Immature natural killer cell (primary cell): ENCODE results near the gene GULP1. TPM values are rescaled to one million over a fixed set of nuclear protein-coding genes. Genes with fewer than 3 reads are reported as not detected.

Experiments used
- DNase-seq, 3 donors: peaks; one replicate each; pipeline ENCODE4 v3.0.0; 2022; ENCODE audit warnings: mixed read lengths in 1 of 3
- H3K27ac Mint-ChIP-seq, 6 donors: one replicate each; pipeline ENCODE4 v1.8.0; 2020; ENCODE audit warnings: mixed read lengths in 6 of 6, mild to moderate bottlenecking in 5 of 6, inconsistent platforms in 4 of 6, moderate library complexity in 3 of 6
- H3K27me3 Mint-ChIP-seq, 3 donors: one replicate each; pipeline ENCODE4 v1.8.0; 2020 to 2021; ENCODE audit warnings: low read depth in 3 of 3, mild to moderate bottlenecking in 3 of 3, mixed read lengths in 3 of 3, moderate library complexity in 3 of 3, inconsistent platforms in 1 of 3
- H3K36me3 Mint-ChIP-seq, 3 donors: one replicate each; pipeline ENCODE4 v1.8.0; 2020; ENCODE audit warnings: mixed read lengths in 3 of 3, inconsistent platforms in 2 of 3, mild to moderate bottlenecking in 2 of 3
- H3K4me1 Mint-ChIP-seq, 2 donors: one replicate each; pipeline ENCODE4 v1.8.0; 2020; ENCODE audit warnings: inconsistent platforms in 2 of 2, mild to moderate bottlenecking in 2 of 2, mixed read lengths in 2 of 2, moderate library complexity in 1 of 2
- H3K4me3 Mint-ChIP-seq, 5 donors: one replicate each; pipeline ENCODE4 v1.8.0; 2020; ENCODE audit warnings: mild to moderate bottlenecking in 5 of 5, mixed read lengths in 5 of 5, inconsistent platforms in 3 of 5, moderate library complexity in 3 of 5
- H3K9me3 Mint-ChIP-seq, 6 donors: one replicate each; pipeline ENCODE4 v1.8.0; 2020; ENCODE audit warnings: mild to moderate bottlenecking in 6 of 6, mixed read lengths in 6 of 6, inconsistent platforms in 4 of 6, moderate library complexity in 3 of 6
- polyA plus RNA-seq, 3 donors: library from polyadenylated mRNA; unstranded; fragments of 300-500 nt; fragmentation: Illumina TruSeq; gene quantifications; one replicate each; pipeline ENCODE4 v1.2.3, GENCODE V29; 2021

Gene GULP1
- polyA plus RNA-seq, 3 donors from 2014 or later, result not detected

GRCh38 chr2:188515918-188516317 lies 224.2 kb downstream of the GULP1 start:
- Mint-ChIP-seq H3K4me1 (no peaks in the 10 kb centered on the region), H3K9me3 (peaks cover 0 to 13% (median 5%) of the 10 kb centered on the region in 6 donors), H3K36me3 (no peaks in the 10 kb centered on the region), H3K4me3 (no peak overlapping the region), H3K27ac (no peak overlapping the region), H3K27me3 (no peaks in the 10 kb centered on the region)
- DNase-seq, result no peak

- Mint-ChIP-seq H3K4me1 (no peaks in the 10 kb centered on the region), H3K4me3 (no peak overlapping the region), H3K27ac (no peak overlapping the region), H3K9me3 (peaks cover 0 to 16% (median 5%) of the 10 kb centered on the region in 6 donors), H3K36me3 (no peaks in the 10 kb centered on the region), H3K27me3 (no peaks in the 10 kb centered on the region)
- no peak for DNase-seq
Measured at GRCh38 chr2:188517549-188518215, 226.0 kb downstream of the GULP1 start.

- Mint-ChIP-seq H3K4me1 (no peaks in the 10 kb centered on the region), H3K27ac (no peak overlapping the region), H3K9me3 (peaks cover 0 to 16% (median 5%) of the 10 kb centered on the region in 6 donors), H3K4me3 (no peak overlapping the region), H3K36me3 (no peaks in the 10 kb centered on the region), H3K27me3 (no peaks in the 10 kb centered on the region)
- no peak for DNase-seq
Measured at GRCh38 chr2:188518381-188518780, 226.7 kb downstream of the GULP1 start.

- DNase-seq, result no peak
- Mint-ChIP-seq H3K27me3 (no peaks in the 10 kb centered on the region), H3K27ac (no peak overlapping the region), H3K36me3 (no peaks in the 10 kb centered on the region), H3K9me3 (peaks cover 0 to 16% (median 5%) of the 10 kb centered on the region in 6 donors), H3K4me3 (no peak overlapping the region), H3K4me1 (no peaks in the 10 kb centered on the region)
Measured at GRCh38 chr2:188519136-188519535, 227.5 kb downstream of the GULP1 start.

DNA sequence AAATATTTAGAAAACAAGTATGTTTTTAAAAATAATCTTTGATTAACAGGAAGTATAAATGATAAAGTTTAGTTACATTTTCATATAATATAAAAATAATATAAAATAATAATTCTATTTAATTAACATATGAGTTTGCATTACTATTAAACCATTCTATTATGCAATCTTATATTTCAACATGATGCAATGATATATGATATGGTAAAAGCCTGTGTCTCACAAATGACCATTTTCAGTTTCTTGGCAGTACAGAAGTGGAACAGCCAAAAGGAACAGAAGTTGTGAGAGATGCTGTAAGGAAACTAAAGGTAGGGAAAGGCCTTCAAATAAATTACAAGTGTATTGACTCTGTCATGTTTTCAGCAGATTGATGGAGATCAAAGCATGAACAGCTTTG lies 230.8 kb downstream of the GULP1 start:
- Mint-ChIP-seq H3K4me1 (no peaks in the 10 kb centered on the region), H3K4me3 (no peak overlapping the region), H3K27me3 (no peaks in the 10 kb centered on the region), H3K9me3 (peaks cover 0 to 11% (median 4%) of the 10 kb centered on the region in 6 donors), H3K27ac (no peak overlapping the region), H3K36me3 (no peaks in the 10 kb centered on the region)
- no peak for DNase-seq

DNA sequence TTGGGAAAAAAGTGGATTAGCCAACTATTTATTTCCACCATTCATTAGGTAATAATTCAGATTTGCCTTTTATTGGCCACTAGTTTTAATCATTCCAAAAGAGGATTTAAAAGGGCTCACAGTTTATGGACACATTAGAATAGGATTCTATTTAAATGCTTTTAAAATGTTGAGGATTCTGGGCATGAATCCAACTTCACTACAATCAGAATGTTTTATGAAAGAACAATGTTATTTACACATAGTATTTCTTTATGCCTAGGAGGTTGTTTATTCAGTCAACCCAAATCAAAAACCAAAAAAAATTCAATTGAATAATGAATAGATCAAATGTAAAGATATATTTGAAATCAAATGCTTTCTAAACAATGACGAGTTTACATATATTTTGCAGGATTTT lies 232.2 kb downstream of the GULP1 start:
- Mint-ChIP-seq H3K9me3 (peaks cover 0 to 13% (median 4%) of the 10 kb centered on the region in 6 donors), H3K36me3 (no peaks in the 10 kb centered on the region), H3K27me3 (no peaks in the 10 kb centered on the region), H3K4me3 (no peak overlapping the region), H3K4me1 (no peaks in the 10 kb centered on the region), H3K27ac (no peak overlapping the region)
- DNase-seq, result no peak

DNA sequence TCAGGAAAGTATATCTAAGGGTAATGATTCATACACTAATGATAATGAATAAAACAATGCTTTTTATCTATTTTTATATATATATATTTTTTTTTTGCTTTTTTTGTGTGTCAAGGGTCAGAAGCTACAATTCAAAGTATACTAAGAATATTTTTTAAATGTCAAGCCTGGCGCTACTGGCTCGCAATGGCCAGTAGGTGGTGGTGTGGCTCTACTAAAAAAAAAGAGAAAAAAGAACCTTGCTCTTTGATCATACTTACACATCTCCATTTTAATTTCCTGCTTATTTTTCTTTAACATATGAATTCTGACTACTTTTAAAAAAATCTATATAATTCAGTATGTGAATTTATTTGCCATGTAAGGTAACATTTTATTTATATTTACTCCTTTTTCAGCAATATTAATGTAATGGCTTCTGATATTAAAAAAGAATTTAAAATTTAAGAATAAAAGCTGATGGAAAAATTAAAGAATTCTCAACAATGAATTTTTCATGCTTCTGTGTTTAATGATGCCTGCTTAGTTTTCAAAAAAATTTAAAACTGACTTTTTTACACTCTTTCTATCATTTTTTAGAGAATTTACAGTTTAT lies 232.9 kb downstream of the GULP1 start:
- no peak for DNase-seq
- H3K9me3 Mint-ChIP-seq, result peaks cover 0 to 13% (median 4%) of the 10 kb centered on the region in 6 donors
- no peaks in the 10 kb centered on the region for H3K36me3 Mint-ChIP-seq

DNA sequence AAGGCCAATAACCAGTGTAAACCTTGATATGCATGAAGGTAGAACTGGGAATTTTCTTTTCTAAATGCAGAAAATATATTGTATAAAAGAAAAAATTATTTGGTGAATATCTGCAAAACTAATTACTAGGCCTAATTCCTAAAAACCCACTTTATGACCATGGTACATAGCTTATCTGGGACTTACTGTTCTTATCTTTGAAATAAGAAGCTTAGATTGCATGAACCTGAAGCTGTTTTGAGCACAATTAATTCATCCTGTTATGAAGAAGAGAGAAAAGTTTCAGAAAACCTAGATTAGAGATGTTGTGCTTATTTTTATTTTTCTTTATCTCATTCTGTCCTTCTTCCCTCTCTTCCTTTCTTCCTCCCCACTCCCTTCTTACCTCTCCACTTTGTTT lies 235.0 kb downstream of the GULP1 start:
- no peak overlapping the region for H3K4me3 Mint-ChIP-seq
- H3K27me3 Mint-ChIP-seq, result peaks cover 0 to 2% (median 0%) of the 10 kb centered on the region in 3 donors
- H3K27ac Mint-ChIP-seq, result no peak overlapping the region
- no peaks in the 10 kb centered on the region for H3K36me3 Mint-ChIP-seq
- DNase-seq, result no peak
- no peaks in the 10 kb centered on the region for H3K4me1 Mint-ChIP-seq
- peaks cover 0 to 8% (median 1%) of the 10 kb centered on the region in 6 donors for H3K9me3 Mint-ChIP-seq

More for the DNA sequence above, 232.9 kb downstream of the GULP1 start:
- H3K4me3 Mint-ChIP-seq, result no peak overlapping the region
- no peak overlapping the region for H3K27ac Mint-ChIP-seq
- H3K4me1 Mint-ChIP-seq, result no peaks in the 10 kb centered on the region
- H3K27me3 Mint-ChIP-seq, result no peaks in the 10 kb centered on the region

DNA sequence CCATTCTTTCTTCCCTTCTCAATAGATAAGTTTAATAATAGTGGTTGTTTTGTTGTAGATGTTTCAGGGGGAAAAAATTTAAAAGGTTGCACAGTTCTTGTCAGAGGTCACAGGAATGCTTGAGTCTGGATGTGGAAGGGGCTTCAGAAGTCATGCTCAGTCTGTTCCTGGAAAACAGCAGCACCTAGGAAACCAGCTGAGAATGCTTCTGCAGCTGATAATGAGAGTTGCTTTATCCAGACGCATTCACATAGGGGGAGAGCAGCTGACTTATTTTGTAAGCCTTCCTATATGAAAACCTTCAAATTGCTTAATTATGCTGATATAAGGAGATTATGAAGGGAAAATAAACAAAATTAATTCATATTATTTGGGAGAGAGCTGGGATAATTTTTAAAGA lies 235.5 kb downstream of the GULP1 start:
- peaks cover 0 to 9% (median 2%) of the 10 kb centered on the region in 6 donors for H3K9me3 Mint-ChIP-seq
- H3K4me1 Mint-ChIP-seq, result no peaks in the 10 kb centered on the region
- peaks cover 0 to 2% (median 0%) of the 10 kb centered on the region in 3 donors for H3K27me3 Mint-ChIP-seq
- no peak for DNase-seq
- no peak overlapping the region for H3K27ac Mint-ChIP-seq
- H3K4me3 Mint-ChIP-seq, result no peak overlapping the region
- no peaks in the 10 kb centered on the region for H3K36me3 Mint-ChIP-seq

DNA sequence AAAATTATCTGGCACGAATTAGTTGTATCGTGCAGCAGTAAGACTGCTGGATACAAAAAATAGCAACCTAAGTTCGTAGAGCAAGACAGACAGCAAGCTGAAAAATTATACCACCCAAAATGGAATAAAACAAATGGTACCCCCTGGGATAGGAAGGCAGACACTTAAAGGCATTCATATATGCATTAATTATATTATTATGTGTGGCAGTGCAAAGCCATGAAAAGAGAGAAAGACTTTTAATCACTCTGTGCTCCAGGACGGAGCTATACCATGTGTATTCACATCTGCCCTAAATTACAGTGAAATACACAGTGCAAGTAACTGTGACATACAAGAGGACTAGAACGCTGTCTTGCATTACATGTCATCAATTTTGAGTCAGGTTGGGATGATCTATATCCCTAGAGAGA lies 235.9 kb downstream of the GULP1 start:
- no peak for DNase-seq
- no peaks in the 10 kb centered on the region for H3K36me3 Mint-ChIP-seq
- H3K4me1 Mint-ChIP-seq, result no peaks in the 10 kb centered on the region
- H3K27me3 Mint-ChIP-seq, result peaks cover 0 to 2% (median 0%) of the 10 kb centered on the region in 3 donors
- no peak overlapping the region for H3K27ac Mint-ChIP-seq
- H3K4me3 Mint-ChIP-seq, result no peak overlapping the region
- peaks cover 0 to 12% (median 4%) of the 10 kb centered on the region in 6 donors for H3K9me3 Mint-ChIP-seq

DNA sequence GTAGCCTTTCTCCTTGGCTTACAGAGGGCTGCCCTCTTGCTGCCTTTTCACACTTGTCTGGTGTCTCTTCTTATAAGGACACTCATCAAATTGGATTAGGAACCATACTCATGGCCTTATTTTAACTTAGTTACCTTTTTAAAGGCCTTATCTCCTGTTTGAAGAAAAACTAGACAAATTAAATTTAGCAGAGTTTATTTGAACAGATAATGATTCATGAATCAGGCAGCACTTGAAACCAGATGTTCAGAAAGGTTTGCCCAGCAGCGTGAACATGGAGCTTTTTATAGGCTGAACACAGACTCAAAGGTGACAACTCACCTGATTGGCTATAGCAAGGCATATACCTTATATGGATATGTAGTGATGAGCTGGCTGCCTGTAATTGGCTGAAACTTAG lies 238.0 kb downstream of the GULP1 start:
- no peaks in the 10 kb centered on the region for H3K4me1 Mint-ChIP-seq
- no peak overlapping the region for H3K4me3 Mint-ChIP-seq
- no peaks in the 10 kb centered on the region for H3K36me3 Mint-ChIP-seq
- DNase-seq, result no peak
- peaks cover 0 to 20% (median 5%) of the 10 kb centered on the region in 6 donors for H3K9me3 Mint-ChIP-seq
- H3K27ac Mint-ChIP-seq, result no peak overlapping the region
- peaks cover 0 to 4% (median 0%) of the 10 kb centered on the region in 3 donors for H3K27me3 Mint-ChIP-seq

- Mint-ChIP-seq H3K4me1 (no peaks in the 10 kb centered on the region), H3K9me3 (peaks cover 4 to 25% (median 16%) of the 10 kb centered on the region in 6 donors), H3K36me3 (no peaks in the 10 kb centered on the region), H3K27me3 (peaks cover 0 to 5% (median 3%) of the 10 kb centered on the region in 3 donors), H3K4me3 (no peak overlapping the region), H3K27ac (no peak overlapping the region)
- no peak for DNase-seq
Measured at GRCh38 chr2:188534875-188535274, 243.2 kb downstream of the GULP1 start.

DNA sequence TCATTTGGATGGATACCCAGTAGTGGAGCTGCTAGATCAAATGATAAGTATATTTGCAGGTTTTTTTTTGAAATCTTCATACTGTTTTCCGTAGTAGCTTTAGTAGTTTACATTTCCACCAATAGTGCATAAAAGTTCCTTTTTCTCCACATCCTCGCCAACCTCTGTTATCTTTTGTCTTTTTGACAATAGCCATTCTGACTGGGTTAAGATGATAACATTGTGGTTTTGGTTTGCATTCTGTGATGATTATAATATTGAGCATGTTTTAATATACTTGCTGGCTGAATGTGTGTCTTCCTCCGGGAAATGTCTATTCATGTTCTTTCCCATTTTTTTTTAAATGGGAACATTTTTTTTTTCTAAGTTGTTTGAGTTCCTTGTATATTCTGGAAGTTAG lies 260.0 kb downstream of the GULP1 start:
- H3K36me3 Mint-ChIP-seq, result no peaks in the 10 kb centered on the region
- peaks cover 6 to 26% (median 13%) of the 10 kb centered on the region in 6 donors for H3K9me3 Mint-ChIP-seq
- H3K27me3 Mint-ChIP-seq, result peaks cover 0 to 2% (median 0%) of the 10 kb centered on the region in 3 donors
- H3K4me3 Mint-ChIP-seq, result no peak overlapping the region
- no peaks in the 10 kb centered on the region for H3K4me1 Mint-ChIP-seq
- no peak overlapping the region for H3K27ac Mint-ChIP-seq
- DNase-seq, result no peak

- no peaks in the 10 kb centered on the region for H3K36me3 Mint-ChIP-seq
- H3K4me3 Mint-ChIP-seq, result no peak overlapping the region
- peaks cover 0 to 2% (median 0%) of the 10 kb centered on the region in 3 donors for H3K27me3 Mint-ChIP-seq
- peaks cover 9 to 58% (median 34%) of the 10 kb centered on the region in 6 donors for H3K9me3 Mint-ChIP-seq
- no peaks in the 10 kb centered on the region for H3K4me1 Mint-ChIP-seq
- no peak overlapping the region for H3K27ac Mint-ChIP-seq
- DNase-seq, result no peak
Measured at GRCh38 chr2:188557081-188557480, 265.4 kb downstream of the GULP1 start.
